Non-pigmented ciliary epithelial cell (primary cell): Measurements from ENCODE around the gene SARNP.
"Not testable (repeated sequence)": the region's sequence is repeated elsewhere in the genome, so short reads cannot be mapped to it uniquely, and the experiment has no call there.

Experiments
- DNase-seq: peaks from one replicate; pipeline ENCODE4 v3.0.0-alpha.2; 2010; ENCODE audit warnings: low read depth

Gene SARNP

GRCh38 chr12:55795950-55796349 lies 21.6 kb downstream of the SARNP start:
- DNase-seq: no peak

- no peak for DNase-seq
These were observed 27.6 kb downstream of the SARNP start for GRCh38 chr12:55789893-55790292.

GRCh38 chr12:55789171-55789570 lies 28.4 kb downstream of the SARNP start:
- DNase-seq: no peak

- no peak for DNase-seq
These were observed 29.0 kb downstream of the SARNP start for GRCh38 chr12:55788546-55788945.

- DNase-seq: peak; percentile 31
These were observed 36.8 kb downstream of the SARNP start for GRCh38 chr12:55780685-55781084.

- DNase-seq: no peak
These were observed 39.7 kb downstream of the SARNP start for GRCh38 chr12:55777856-55778255.

GRCh38 chr12:55771736-55772135 lies 45.8 kb downstream of the SARNP start:
- DNase-seq: no peak

GRCh38 chr12:55767156-55767555 lies 50.4 kb downstream of the SARNP start:
- no peak for DNase-seq

GRCh38 chr12:55765736-55766290 lies 51.7 kb downstream of the SARNP start:
- no peak for DNase-seq

- DNase-seq: no peak
These were observed 54.9 kb downstream of the SARNP start for GRCh38 chr12:55762646-55763045.

GRCh38 chr12:55760663-55761062 lies 56.9 kb downstream of the SARNP start:
- no peak for DNase-seq

- DNase-seq: not testable (repeated sequence)
These were observed 58.9 kb downstream of the SARNP start for GRCh38 chr12:55758575-55758974.

- DNase-seq: no peak
These were observed 59.8 kb downstream of the SARNP start for GRCh38 chr12:55757701-55758100.

- DNase-seq: no peak
These were observed 62.3 kb downstream of the SARNP start for GRCh38 chr12:55755246-55755645.

- no peak for DNase-seq
These were observed 69.1 kb downstream of the SARNP start for GRCh38 chr12:55748230-55748993.

- no peak for DNase-seq
These were observed 70.7 kb downstream of the SARNP start for GRCh38 chr12:55746913-55747231.

- no peak for DNase-seq
These were observed 71.2 kb downstream of the SARNP start for GRCh38 chr12:55746174-55746912.

- no peak for DNase-seq
These were observed 72.0 kb downstream of the SARNP start for GRCh38 chr12:55745361-55746173.

GRCh38 chr12:55744340-55745030 lies 73.0 kb downstream of the SARNP start:
- no peak for DNase-seq

GRCh38 chr12:55743406-55744339 lies 73.9 kb downstream of the SARNP start:
- DNase-seq: no peak
